LNCaP clone FGC (cell line): ENCODE data around the gene ATXN2L.
A peak's percentile ranks its signal among the peaks of the same experiment; 100 is the strongest.
"Not testable (repeated sequence)": the region's sequence is repeated elsewhere in the genome, so short reads cannot be mapped to it uniquely, and the experiment has no call there.

Experiments
- DNase-seq: peaks from one replicate; pipeline ENCODE4 v3.0.0-alpha.2; 2011; ENCODE audit warnings: low read depth
- H3K4me3 ChIP-seq: 2 replicates; pipeline ENCODE4 v1.5.1; 2011; ENCODE audit warnings: mild to moderate bottlenecking, low read depth, low read length, control low read depth
- CTCF ChIP-seq: IDR thresholded peaks from 2 replicates; pipeline ENCODE4 v1.5.1; 2012; ENCODE audit warnings: mild to moderate bottlenecking; ENCODE audit not compliant: control insufficient read depth, insufficient read depth; ENCODE audit errors: extremely low read depth

The ATXN2L gene

GRCh38 chr16:28822520-28823290 is at the start of gene ATXN2L:
TSS of gene ATXN2L (plus strand) at chr16:28822999. CDS start at chr16:28823260, 261 bp downstream.
- H3K4me3 ChIP-seq = peak within 1 kb of the TSS; percentile 91
- DNase-seq = peak; percentile 91
- no peak for TF ChIP-seq CTCF

GRCh38 chr16:28781697-28782096 is 41.1 kb upstream of the ATXN2L start:
- not testable (repeated sequence) for H3K4me3 ChIP-seq, DNase-seq

- not testable (repeated sequence) for H3K4me3 ChIP-seq, DNase-seq
Measured at GRCh38 chr16:28782357-28782756, 40.4 kb upstream of the ATXN2L start.

- H3K4me3 ChIP-seq = not testable (repeated sequence)
- peak; percentile 43 for TF ChIP-seq CTCF
- DNase-seq = peak; percentile 42
Measured at GRCh38 chr16:28802235-28803019, 20.4 kb upstream of the ATXN2L start.

- DNase-seq, H3K4me3 ChIP-seq: not testable (repeated sequence)
Measured at GRCh38 chr16:28807445-28808120, 15.2 kb upstream of the ATXN2L start.

GRCh38 chr16:28820016-28820415 is 2.8 kb upstream of the ATXN2L start:
- TF ChIP-seq CTCF = no peak
- DNase-seq = no peak
- H3K4me3 ChIP-seq = no peak overlapping the region

- not testable (repeated sequence) for DNase-seq, H3K4me3 ChIP-seq
Measured at GRCh38 chr16:28820546-28820945, 2.3 kb upstream of the ATXN2L start.

GRCh38 chr16:28821874-28822519 is 802 bp upstream of the ATXN2L start:
- DNase-seq = no peak
- peak overlapping the region; percentile 91 for H3K4me3 ChIP-seq

More at GRCh38 chr16:28821874-28822519, 802 bp upstream of the ATXN2L start:
- TF ChIP-seq CTCF = no peak
